Measurements from ENCODE around the gene MOB2.

Gene MOB2

GRCh38 chr11:1471736-1472135 is 14.8 kb downstream of the MOB2 start:
- Histone ChIP-seq H3K4me1 (peaks cover 2% of the 10 kb centered on the region), H3K9me3 (ENCODE audit: control insufficient read depth, low read length) (no peaks in the 10 kb centered on the region), H3K36me3 (ENCODE audit: control insufficient read depth, insufficient read depth, low read length) (no peaks in the 10 kb centered on the region), H3K4me3 (ENCODE audit: low read depth, low read length) (no peak overlapping the region), H3K27ac (no peak overlapping the region), H3K9ac (no peak overlapping the region), H3K4me2 (ENCODE audit: low read length) (no peak overlapping the region), H3K79me2 (no peaks in the 10 kb centered on the region), H3K27me3 (ENCODE audit: control insufficient read depth, insufficient read depth, low read length) (no peaks in the 10 kb centered on the region), H2AFZ (no peak overlapping the region)
- no peak for TF ChIP-seq CTCF (IDR thresholded peaks at IDR 0.05)

GRCh38 chr11:1470681-1471611 is 15.6 kb downstream of the MOB2 start:
- Histone ChIP-seq H3K9ac (no peak overlapping the region), H3K9me3 (ENCODE audit: control insufficient read depth, low read length) (no peaks in the 10 kb centered on the region)

GRCh38 chr11:1469911-1470680 is 16.5 kb downstream of the MOB2 start:
- H3K4me2 ChIP-seq (ENCODE audit: low read length): no peak overlapping the region
- TF ChIP-seq CTCF (IDR thresholded peaks at IDR 0.05): no peak
- no peak overlapping the region for H2AFZ ChIP-seq
- no peak overlapping the region for H3K4me3 ChIP-seq (ENCODE audit: low read depth, low read length)
- no peaks in the 10 kb centered on the region for H3K79me2 ChIP-seq
- H3K9ac ChIP-seq: no peak overlapping the region
- no peaks in the 10 kb centered on the region for H3K9me3 ChIP-seq (ENCODE audit: control insufficient read depth, low read length)
- H3K27me3 ChIP-seq (ENCODE audit: control insufficient read depth, insufficient read depth, low read length): no peaks in the 10 kb centered on the region
- peaks cover 2% of the 10 kb centered on the region for H3K4me1 ChIP-seq
- no peak overlapping the region for H3K27ac ChIP-seq
- no peaks in the 10 kb centered on the region for H3K36me3 ChIP-seq (ENCODE audit: control insufficient read depth, insufficient read depth, low read length)

More at GRCh38 chr11:1470681-1471611, 15.6 kb downstream of the MOB2 start:
- Histone ChIP-seq H3K79me2 (no peaks in the 10 kb centered on the region), H2AFZ (no peak overlapping the region), H3K4me2 (ENCODE audit: low read length) (no peak overlapping the region), H3K27ac (no peak overlapping the region), H3K4me3 (ENCODE audit: low read depth, low read length) (no peak overlapping the region), H3K4me1 (peaks cover 2% of the 10 kb centered on the region), H3K36me3 (ENCODE audit: control insufficient read depth, insufficient read depth, low read length) (no peaks in the 10 kb centered on the region), H3K27me3 (ENCODE audit: control insufficient read depth, insufficient read depth, low read length) (no peaks in the 10 kb centered on the region)
- TF ChIP-seq CTCF (IDR thresholded peaks at IDR 0.05): no peak

GRCh38 chr11:1469287-1469910 is 17.2 kb downstream of the MOB2 start:
- no peaks in the 10 kb centered on the region for H3K27me3 ChIP-seq (ENCODE audit: control insufficient read depth, insufficient read depth, low read length)
- H3K9ac ChIP-seq: no peak overlapping the region
- no peak overlapping the region for H3K4me2 ChIP-seq (ENCODE audit: low read length)
- TF ChIP-seq CTCF (IDR thresholded peaks at IDR 0.05): no peak
- no peak overlapping the region for H2AFZ ChIP-seq
- H3K27ac ChIP-seq: no peak overlapping the region
- H3K4me1 ChIP-seq: peaks cover 2% of the 10 kb centered on the region
- no peaks in the 10 kb centered on the region for H3K9me3 ChIP-seq (ENCODE audit: control insufficient read depth, low read length)
- no peak overlapping the region for H3K4me3 ChIP-seq (ENCODE audit: low read depth, low read length)
- H3K79me2 ChIP-seq: no peaks in the 10 kb centered on the region
- H3K36me3 ChIP-seq (ENCODE audit: control insufficient read depth, insufficient read depth, low read length): no peaks in the 10 kb centered on the region

All from parathyroid adenoma (tissue), 2 donors.